Astrocyte of the cerebellum (primary cell): Measurements from ENCODE around the gene PDGFC.

ENCODE experiments used
- DNase-seq: peaks from one replicate; pipeline ENCODE4 v3.0.0-alpha.2; 2011; ENCODE audit warnings: low read depth
- H3K4me3 ChIP-seq: 2 replicates; pipeline ENCODE4 v1.5.1; 2011; ENCODE audit warnings: mild to moderate bottlenecking, low read depth, low read length, moderate library complexity
- in situ Hi-C: cut with HindIII; loops from 2 replicates; pipeline ENCODE4 v1.10.0; 2017; ENCODE audit warnings: low sequenced_read_pairs
- TF ChIP-seq, protein P1 (sequence below): IDR thresholded peaks from 2 replicates; pipeline ENCODE4 v1.5.1; 2012; ENCODE audit warnings: low read length, low read depth, moderate library complexity, mild to moderate bottlenecking; ENCODE audit errors: missing control alignments

Gene PDGFC

GRCh38 chr4:156718226-156718625 lies 253.4 kb downstream of the PDGFC start:
- no peak for DNase-seq
- in situ Hi-C loops: no loop called here
- TF ChIP-seq, protein P1, sequence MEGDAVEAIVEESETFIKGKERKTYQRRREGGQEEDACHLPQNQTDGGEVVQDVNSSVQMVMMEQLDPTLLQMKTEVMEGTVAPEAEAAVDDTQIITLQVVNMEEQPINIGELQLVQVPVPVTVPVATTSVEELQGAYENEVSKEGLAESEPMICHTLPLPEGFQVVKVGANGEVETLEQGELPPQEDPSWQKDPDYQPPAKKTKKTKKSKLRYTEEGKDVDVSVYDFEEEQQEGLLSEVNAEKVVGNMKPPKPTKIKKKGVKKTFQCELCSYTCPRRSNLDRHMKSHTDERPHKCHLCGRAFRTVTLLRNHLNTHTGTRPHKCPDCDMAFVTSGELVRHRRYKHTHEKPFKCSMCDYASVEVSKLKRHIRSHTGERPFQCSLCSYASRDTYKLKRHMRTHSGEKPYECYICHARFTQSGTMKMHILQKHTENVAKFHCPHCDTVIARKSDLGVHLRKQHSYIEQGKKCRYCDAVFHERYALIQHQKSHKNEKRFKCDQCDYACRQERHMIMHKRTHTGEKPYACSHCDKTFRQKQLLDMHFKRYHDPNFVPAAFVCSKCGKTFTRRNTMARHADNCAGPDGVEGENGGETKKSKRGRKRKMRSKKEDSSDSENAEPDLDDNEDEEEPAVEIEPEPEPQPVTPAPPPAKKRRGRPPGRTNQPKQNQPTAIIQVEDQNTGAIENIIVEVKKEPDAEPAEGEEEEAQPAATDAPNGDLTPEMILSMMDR: no peak
- H3K4me3 ChIP-seq: no peak overlapping the region

- H3K4me3 ChIP-seq: no peak overlapping the region
- no peak for DNase-seq
- in situ Hi-C loops: no loop called here
- TF ChIP-seq, protein P1: no peak
These were observed 260.4 kb downstream of the PDGFC start for GRCh38 chr4:156711193-156711590.
